Vagina (tissue), 2 donors: ENCODE measurements around the gene NHERF1.

Experiments
- POLR2AphosphoS5 ChIP-seq, 2 donors: sonication (generic); formaldehyde crosslinking; IDR thresholded peaks; one replicate each; pipeline ENCODE4 v1.9.0; 2017; ENCODE audit warnings: antibody characterized with exemption in 2 of 2, mild to moderate bottlenecking in 2 of 2, low read depth in 1 of 2; ENCODE audit not compliant: insufficient read depth in 1 of 2
- TF ChIP-seq, protein P1 (sequence below), 3 experiments: fragments of 450-650 bp in 2 of 3; fragments of 200-600 bp in 1 of 3; sonication (generic) in 1 of 3; IDR thresholded peaks; one replicate each; pipeline ENCODE4 v1.5.1; 2017 to 2019; ENCODE audit warnings: antibody characterized with exemption in 3 of 3, mild to moderate bottlenecking in 2 of 3, moderate library complexity in 2 of 3

DNA sequence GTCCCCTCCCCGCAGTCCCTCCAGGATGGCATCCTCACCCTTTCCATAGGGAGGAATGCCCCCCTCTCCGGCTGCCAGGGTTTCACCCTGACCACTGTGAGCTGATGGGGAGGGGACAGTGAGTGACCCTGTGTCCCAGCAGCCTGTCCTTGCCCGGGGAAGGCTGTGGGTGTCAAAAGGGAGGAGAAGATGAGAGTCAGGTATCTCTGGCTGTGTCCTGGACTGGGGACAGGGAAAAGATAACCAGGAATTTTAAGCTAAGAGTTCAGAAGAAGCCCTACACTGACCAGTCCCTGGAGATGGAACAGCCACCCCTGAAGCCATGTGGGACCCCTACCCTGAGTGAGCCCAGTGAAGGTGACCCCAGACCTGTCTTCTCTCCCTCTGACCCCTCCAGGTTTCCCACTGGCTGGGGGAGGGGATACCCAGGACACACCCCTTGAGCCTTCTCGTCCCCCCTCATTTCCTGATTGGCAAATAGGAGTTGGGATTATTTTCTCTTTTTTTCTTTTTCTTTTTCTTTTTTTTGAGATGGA is 16.4 kb downstream of the NHERF1 start:
- TF ChIP-seq, protein P1, sequence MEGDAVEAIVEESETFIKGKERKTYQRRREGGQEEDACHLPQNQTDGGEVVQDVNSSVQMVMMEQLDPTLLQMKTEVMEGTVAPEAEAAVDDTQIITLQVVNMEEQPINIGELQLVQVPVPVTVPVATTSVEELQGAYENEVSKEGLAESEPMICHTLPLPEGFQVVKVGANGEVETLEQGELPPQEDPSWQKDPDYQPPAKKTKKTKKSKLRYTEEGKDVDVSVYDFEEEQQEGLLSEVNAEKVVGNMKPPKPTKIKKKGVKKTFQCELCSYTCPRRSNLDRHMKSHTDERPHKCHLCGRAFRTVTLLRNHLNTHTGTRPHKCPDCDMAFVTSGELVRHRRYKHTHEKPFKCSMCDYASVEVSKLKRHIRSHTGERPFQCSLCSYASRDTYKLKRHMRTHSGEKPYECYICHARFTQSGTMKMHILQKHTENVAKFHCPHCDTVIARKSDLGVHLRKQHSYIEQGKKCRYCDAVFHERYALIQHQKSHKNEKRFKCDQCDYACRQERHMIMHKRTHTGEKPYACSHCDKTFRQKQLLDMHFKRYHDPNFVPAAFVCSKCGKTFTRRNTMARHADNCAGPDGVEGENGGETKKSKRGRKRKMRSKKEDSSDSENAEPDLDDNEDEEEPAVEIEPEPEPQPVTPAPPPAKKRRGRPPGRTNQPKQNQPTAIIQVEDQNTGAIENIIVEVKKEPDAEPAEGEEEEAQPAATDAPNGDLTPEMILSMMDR (IDR thresholded peaks at IDR 0.05), result no peak
- no peak for TF ChIP-seq POLR2AphosphoS5 (IDR thresholded peaks at IDR 0.05; ENCODE audit: insufficient read depth in 1 of 2, low read depth in 1 of 2)
